Nephron (organoid): ENCODE data around the gene PPP6R1.

Experiments used
- H3K27ac Mint-ChIP-seq, 3 experiments: 2 replicates each; pipeline ENCODE4 v1.8.0; 2020; ENCODE audit warnings: mixed read lengths in 3 of 3, mild to moderate bottlenecking in 2 of 3, moderate library complexity in 1 of 3
- H3K27me3 Mint-ChIP-seq: 2 replicates; pipeline ENCODE4 v1.8.0; 2021; ENCODE audit warnings: low read depth, mild to moderate bottlenecking, moderate library complexity, mixed read lengths
- H3K36me3 Mint-ChIP-seq: 2 replicates; pipeline ENCODE4 v1.8.0; 2020; ENCODE audit warnings: low read depth, mixed read lengths
- H3K4me1 Mint-ChIP-seq: 2 replicates; pipeline ENCODE4 v1.8.0; 2020; ENCODE audit warnings: mixed read lengths
- H3K4me3 Mint-ChIP-seq, 3 experiments: 2 replicates each; pipeline ENCODE4 v1.8.0; 2020; ENCODE audit warnings: mild to moderate bottlenecking in 3 of 3, mixed read lengths in 3 of 3, moderate library complexity in 2 of 3
- H3K9me3 Mint-ChIP-seq: 2 replicates; pipeline ENCODE4 v1.8.0; 2020; ENCODE audit warnings: mixed read lengths
- TF ChIP-seq, protein P1 (sequence below), 3 experiments: fragments of 200-600 bp; sonication (generic); IDR thresholded peaks; one replicate each; pipeline ENCODE4 v1.5.0; 2021; ENCODE audit warnings: antibody characterized with exemption in 3 of 3; ENCODE audit not compliant: unreplicated experiment in 3 of 3

The PPP6R1 gene

DNA sequence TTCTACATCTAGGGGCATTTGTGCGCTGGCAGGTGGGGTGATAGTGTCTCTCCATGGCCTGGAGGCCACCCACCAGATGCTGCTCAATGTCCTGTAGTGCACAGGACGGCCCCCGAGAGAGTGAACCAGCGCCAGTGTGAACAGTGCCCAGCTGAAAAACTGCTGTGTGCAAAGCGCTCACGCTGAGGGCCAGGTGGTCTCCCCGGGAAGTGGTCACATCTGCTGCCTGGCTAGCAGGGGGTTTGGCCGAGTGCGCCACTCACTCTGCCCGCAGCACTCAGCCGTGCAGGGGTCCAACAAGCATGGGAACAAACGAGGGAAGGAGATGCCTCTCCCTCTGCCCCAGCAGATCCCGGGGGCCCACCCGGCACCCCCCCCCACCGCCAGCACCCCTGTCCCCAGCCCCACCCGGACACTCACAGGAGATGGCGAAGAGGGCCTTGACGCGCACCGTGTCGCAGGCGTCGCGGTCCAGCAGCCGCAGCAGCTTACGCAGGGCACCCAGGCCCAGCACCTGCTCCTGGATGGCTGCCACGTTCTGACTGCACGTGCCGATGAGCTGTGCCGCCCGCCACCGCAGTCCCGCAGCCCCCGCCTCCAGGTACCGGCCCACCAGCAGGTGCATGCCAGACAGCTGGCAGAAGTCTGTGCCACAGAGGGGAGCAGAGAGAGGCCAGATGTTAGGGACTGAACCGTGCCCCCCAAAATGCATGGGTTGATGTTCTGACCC, 15.3 kb upstream of the PPP6R1 start:
- H3K27me3 Mint-ChIP-seq, result no peaks in the 10 kb centered on the region
- no peak overlapping the region for H3K4me3 Mint-ChIP-seq
- H3K27ac Mint-ChIP-seq, result no peak overlapping the region
- peaks cover 6% of the 10 kb centered on the region for H3K4me1 Mint-ChIP-seq
- H3K9me3 Mint-ChIP-seq, result no peaks in the 10 kb centered on the region
- H3K36me3 Mint-ChIP-seq, result peaks cover 37% of the 10 kb centered on the region
- TF ChIP-seq, protein P1, sequence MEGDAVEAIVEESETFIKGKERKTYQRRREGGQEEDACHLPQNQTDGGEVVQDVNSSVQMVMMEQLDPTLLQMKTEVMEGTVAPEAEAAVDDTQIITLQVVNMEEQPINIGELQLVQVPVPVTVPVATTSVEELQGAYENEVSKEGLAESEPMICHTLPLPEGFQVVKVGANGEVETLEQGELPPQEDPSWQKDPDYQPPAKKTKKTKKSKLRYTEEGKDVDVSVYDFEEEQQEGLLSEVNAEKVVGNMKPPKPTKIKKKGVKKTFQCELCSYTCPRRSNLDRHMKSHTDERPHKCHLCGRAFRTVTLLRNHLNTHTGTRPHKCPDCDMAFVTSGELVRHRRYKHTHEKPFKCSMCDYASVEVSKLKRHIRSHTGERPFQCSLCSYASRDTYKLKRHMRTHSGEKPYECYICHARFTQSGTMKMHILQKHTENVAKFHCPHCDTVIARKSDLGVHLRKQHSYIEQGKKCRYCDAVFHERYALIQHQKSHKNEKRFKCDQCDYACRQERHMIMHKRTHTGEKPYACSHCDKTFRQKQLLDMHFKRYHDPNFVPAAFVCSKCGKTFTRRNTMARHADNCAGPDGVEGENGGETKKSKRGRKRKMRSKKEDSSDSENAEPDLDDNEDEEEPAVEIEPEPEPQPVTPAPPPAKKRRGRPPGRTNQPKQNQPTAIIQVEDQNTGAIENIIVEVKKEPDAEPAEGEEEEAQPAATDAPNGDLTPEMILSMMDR (IDR thresholded peaks at IDR 0.05; ENCODE audit: unreplicated experiment in 3 of 3), result no peak

DNA sequence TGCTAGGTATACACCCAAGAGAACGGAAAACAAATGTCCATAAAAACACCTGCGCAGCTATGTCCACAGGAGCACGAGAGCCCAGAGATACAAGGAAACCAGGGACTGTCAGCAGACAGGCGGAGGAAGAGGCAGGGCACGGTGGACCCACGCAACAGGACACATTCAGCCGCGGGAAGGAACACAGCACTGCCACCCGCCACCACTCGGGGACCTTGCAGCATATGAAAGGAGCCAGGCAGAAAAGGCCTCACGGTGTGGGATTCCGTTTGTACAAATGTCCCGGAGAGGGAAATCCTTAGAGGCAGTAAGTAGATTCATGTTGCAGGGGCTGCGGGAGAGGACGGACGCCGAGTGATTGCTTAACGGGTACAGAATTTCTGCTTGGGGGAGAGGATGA, 13.3 kb upstream of the PPP6R1 start:
- Mint-ChIP-seq H3K27me3 (no peaks in the 10 kb centered on the region), H3K9me3 (peaks cover 2% of the 10 kb centered on the region), H3K36me3 (peaks cover 45% of the 10 kb centered on the region), H3K27ac (no peak overlapping the region), H3K4me3 (no peak overlapping the region), H3K4me1 (peaks cover 7% of the 10 kb centered on the region)
- TF ChIP-seq, protein P1 (IDR thresholded peaks at IDR 0.05; ENCODE audit: unreplicated experiment in 3 of 3), result no peak

DNA sequence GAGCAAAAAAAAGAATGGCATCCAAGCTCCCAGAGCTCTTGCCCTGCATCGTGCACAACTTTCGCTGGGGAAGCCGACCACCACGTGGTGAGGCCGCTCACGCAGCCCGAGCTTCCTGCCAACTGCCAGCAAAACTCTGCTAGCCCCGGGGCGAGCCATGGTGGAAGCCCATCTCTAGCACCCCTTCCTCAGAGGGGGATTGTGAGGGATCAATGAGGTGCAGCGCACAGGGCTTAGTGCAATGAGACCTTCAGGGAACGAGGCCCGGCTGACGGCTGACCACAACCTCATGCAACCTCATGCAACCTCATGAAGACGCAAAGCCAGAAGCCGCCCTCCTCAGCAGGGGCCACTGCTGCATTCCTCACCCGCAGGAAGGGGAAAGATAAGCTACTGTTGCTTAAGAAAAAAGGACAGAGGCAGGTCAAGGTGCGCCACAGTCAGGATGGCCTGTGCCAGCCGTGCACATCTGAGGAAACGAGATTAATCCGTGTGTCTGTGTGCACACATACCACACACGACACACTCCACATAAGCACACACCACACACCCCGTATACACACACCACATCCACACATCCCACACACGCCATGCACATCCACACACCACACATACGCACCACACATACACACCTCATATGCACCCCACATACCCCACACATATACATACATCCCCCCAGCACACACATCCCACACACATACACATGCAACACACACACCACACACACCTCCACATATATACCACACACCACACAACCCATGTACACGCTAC, 11.5 kb upstream of the PPP6R1 start:
- H3K4me1 Mint-ChIP-seq, result peaks cover 7% of the 10 kb centered on the region
- TF ChIP-seq, protein P1 (IDR thresholded peaks at IDR 0.05; ENCODE audit: unreplicated experiment in 3 of 3), result no peak
- H3K27me3 Mint-ChIP-seq, result peaks cover 5% of the 10 kb centered on the region
- peak overlapping the region; percentile 21 to 93 (median 43) for H3K27ac Mint-ChIP-seq
- peaks cover 9% of the 10 kb centered on the region for H3K9me3 Mint-ChIP-seq
- peaks cover 48% of the 10 kb centered on the region for H3K36me3 Mint-ChIP-seq
- H3K4me3 Mint-ChIP-seq, result no peak overlapping the region

- peaks cover 5% of the 10 kb centered on the region for H3K27me3 Mint-ChIP-seq
- TF ChIP-seq, protein P1 (IDR thresholded peaks at IDR 0.05; ENCODE audit: unreplicated experiment in 3 of 3), result no peak
- H3K9me3 Mint-ChIP-seq, result peaks cover 9% of the 10 kb centered on the region
- peak overlapping the region in 1 of 3 experiments; percentile 12 for H3K4me3 Mint-ChIP-seq
- H3K4me1 Mint-ChIP-seq, result peaks cover 7% of the 10 kb centered on the region
- peaks cover 44% of the 10 kb centered on the region for H3K36me3 Mint-ChIP-seq
- peak overlapping the region; percentile 19 to 96 (median 93) for H3K27ac Mint-ChIP-seq
Measured at GRCh38 chr19:55269299-55269698, 10.5 kb upstream of the PPP6R1 start.

GRCh38 chr19:55266840-55267239, 8.0 kb upstream of the PPP6R1 start:
- Mint-ChIP-seq H3K4me3 (no peak overlapping the region), H3K4me1 (peaks cover 7% of the 10 kb centered on the region), H3K36me3 (peaks cover 40% of the 10 kb centered on the region), H3K9me3 (peaks cover 9% of the 10 kb centered on the region), H3K27me3 (peaks cover 5% of the 10 kb centered on the region), H3K27ac (no peak overlapping the region)
- TF ChIP-seq, protein P1 (IDR thresholded peaks at IDR 0.05; ENCODE audit: unreplicated experiment in 3 of 3), result no peak
